ENCODE data around the gene AP1AR. TPM values are rescaled to one million over a fixed set of nuclear protein-coding genes. Genes with fewer than 3 reads are reported as not detected.

Gene AP1AR
- total RNA-seq, 2 donors from 2014 or later, result 15.3 to 24.3 TPM

DNA sequence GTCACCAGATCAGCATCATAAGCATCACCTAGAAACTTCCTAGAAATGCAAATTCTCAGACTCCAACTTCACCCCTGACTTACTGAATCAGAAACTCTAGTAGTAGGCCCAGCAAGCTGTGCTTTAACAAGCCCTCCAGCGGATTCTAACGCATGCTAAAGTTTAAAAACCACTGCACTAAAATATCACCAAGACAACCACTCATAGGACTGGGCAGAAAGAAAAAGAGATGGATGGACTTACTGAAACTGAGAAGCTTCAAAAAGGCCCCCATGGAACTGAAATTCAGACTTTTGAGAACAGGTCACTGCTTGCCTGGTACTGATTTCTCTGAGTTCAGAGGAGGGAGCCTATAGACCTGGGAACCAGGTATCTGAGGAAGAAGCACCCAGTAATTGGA lies 46.3 kb upstream of the AP1AR start:
- H3K4me3 ChIP-seq, result no peak overlapping the region
- no peaks in the 10 kb centered on the region for H3K27me3 ChIP-seq (replicated peaks; ENCODE audit: insufficient read depth)
- intact Hi-C loops (cut with DNase I), result no loop called here
- 94% methylated on average over 2 of the region's 2 CpGs for WGBS
- no peaks in the 10 kb centered on the region for H3K9me3 ChIP-seq
- H3K27ac ChIP-seq, result no peak overlapping the region
- no peak for TF ChIP-seq POLR2AphosphoS5 (IDR thresholded peaks at IDR 0.05)
- TF ChIP-seq, protein P1, sequence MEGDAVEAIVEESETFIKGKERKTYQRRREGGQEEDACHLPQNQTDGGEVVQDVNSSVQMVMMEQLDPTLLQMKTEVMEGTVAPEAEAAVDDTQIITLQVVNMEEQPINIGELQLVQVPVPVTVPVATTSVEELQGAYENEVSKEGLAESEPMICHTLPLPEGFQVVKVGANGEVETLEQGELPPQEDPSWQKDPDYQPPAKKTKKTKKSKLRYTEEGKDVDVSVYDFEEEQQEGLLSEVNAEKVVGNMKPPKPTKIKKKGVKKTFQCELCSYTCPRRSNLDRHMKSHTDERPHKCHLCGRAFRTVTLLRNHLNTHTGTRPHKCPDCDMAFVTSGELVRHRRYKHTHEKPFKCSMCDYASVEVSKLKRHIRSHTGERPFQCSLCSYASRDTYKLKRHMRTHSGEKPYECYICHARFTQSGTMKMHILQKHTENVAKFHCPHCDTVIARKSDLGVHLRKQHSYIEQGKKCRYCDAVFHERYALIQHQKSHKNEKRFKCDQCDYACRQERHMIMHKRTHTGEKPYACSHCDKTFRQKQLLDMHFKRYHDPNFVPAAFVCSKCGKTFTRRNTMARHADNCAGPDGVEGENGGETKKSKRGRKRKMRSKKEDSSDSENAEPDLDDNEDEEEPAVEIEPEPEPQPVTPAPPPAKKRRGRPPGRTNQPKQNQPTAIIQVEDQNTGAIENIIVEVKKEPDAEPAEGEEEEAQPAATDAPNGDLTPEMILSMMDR (IDR thresholded peaks at IDR 0.05), result no peak
- no peak for TF ChIP-seq POLR2A (IDR thresholded peaks at IDR 0.05)
- no peaks in the 10 kb centered on the region for H3K36me3 ChIP-seq
- H3K4me1 ChIP-seq (replicated peaks), result no peaks in the 10 kb centered on the region
- no peak for DNase-seq (ENCODE audit: low spot score)

DNA sequence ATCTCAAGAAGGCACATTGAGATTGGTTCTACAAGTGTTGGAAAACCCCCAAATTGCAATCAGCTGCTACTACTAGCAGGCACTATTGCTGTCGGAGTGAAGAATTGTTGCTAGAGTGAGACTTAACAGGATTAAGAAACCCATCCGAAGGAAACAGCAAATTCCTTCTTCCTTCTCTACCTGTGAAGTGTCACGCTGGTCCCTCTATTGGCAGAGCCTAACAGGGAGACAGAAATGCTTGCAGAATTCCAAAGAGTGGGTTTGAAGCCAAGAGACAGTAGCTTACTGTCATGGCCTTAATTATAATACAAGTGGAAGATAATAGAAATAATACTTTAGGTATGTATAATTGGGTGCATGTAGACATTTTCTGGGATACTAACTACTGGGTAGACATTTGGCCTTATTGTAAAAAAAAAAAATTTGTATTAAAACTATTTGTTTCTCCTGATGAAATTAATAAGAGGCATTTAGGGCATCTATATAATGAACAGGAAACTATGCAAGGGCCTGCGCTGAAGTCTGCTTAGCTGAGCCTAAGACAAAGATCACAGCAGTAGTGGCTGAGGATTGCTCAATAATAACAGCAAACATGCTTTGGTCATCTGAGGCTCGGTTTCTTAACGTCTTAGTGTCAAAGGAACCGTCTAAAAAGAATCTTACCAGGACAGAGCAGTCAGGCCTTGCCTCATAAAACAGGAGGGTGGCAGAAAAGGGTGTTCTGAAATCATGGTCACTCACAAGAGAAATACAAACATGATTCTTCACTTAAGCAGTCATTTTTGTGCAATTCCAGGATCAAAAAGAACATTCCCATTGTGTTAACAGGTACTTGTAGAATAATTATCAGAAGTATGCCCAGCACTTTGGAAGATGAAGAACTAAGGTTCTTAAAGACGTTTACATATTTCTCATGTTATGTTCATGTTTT lies 45.6 kb upstream of the AP1AR start:
- Histone ChIP-seq H3K4me3 (no peak overlapping the region), H3K36me3 (no peaks in the 10 kb centered on the region), H3K27me3 (replicated peaks; ENCODE audit: insufficient read depth) (no peaks in the 10 kb centered on the region), H3K27ac (no peak overlapping the region), H3K4me1 (replicated peaks) (no peaks in the 10 kb centered on the region), H3K9me3 (no peaks in the 10 kb centered on the region)
- DNase-seq (ENCODE audit: low spot score), result no peak
- 72% methylated on average over 8 of the region's 8 CpGs for WGBS
- TF ChIP-seq POLR2AphosphoS5 (IDR thresholded peaks at IDR 0.05), result no peak
- TF ChIP-seq, protein P1 (IDR thresholded peaks at IDR 0.05), result no peak
- TF ChIP-seq POLR2A (IDR thresholded peaks at IDR 0.05), result no peak
- intact Hi-C loops (cut with DNase I), result no loop called here

DNA sequence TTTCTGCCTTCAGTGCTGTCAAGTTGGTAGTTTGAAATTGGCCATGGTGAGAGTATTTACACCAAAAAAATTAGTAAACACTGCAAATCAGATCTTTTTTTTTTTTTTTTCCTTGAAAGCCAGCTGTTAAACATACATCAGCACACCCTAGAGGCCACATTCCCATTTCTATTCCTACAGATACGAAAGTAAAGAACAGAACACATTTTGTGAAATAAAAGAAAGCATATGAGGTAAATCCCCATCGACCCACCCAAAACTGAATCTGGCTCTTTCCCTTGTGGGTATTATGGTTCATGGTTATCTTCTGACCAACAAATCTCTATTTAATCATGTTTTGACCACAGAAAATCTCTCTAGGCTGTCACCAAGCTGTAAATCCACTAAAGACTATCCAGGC lies 41.8 kb upstream of the AP1AR start:
- H3K27me3 ChIP-seq (replicated peaks; ENCODE audit: insufficient read depth), result no peaks in the 10 kb centered on the region
- H3K27ac ChIP-seq, result no peak overlapping the region
- no peaks in the 10 kb centered on the region for H3K4me1 ChIP-seq (replicated peaks)
- H3K4me3 ChIP-seq, result no peak overlapping the region
- H3K36me3 ChIP-seq, result no peaks in the 10 kb centered on the region
- no peak for DNase-seq (ENCODE audit: low spot score)
- 60% methylated on average over 2 of the region's 2 CpGs for WGBS
- intact Hi-C loops (cut with DNase I), result no loop called here
- no peaks in the 10 kb centered on the region for H3K9me3 ChIP-seq
- TF ChIP-seq POLR2A (IDR thresholded peaks at IDR 0.05), result no peak
- no peak for TF ChIP-seq POLR2AphosphoS5 (IDR thresholded peaks at IDR 0.05)
- TF ChIP-seq, protein P1 (IDR thresholded peaks at IDR 0.05), result no peak

DNA sequence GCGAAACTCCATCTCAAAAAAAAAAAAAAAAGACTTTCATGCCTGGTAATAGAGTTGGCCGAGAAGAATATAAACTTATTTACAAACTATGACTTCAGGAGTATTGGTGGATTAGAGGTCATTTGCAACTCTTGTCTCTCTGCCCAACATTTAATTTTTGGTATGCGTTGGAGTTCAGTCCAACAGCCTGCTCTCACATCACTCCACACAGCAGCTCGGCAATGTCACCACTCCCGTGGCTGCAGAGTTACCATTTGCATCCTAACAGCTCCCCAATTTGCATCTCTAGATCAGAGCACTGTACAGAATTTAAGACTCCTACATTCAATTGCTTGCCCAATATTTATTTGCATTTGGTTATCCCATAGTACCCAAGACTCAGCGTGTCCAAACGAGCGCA lies 40.9 kb upstream of the AP1AR start:
- Histone ChIP-seq H3K27ac (no peak overlapping the region), H3K9me3 (no peaks in the 10 kb centered on the region), H3K27me3 (replicated peaks; ENCODE audit: insufficient read depth) (no peaks in the 10 kb centered on the region), H3K36me3 (no peaks in the 10 kb centered on the region), H3K4me3 (no peak overlapping the region), H3K4me1 (replicated peaks) (no peaks in the 10 kb centered on the region)
- TF ChIP-seq POLR2A (IDR thresholded peaks at IDR 0.05), result no peak
- no peak for TF ChIP-seq POLR2AphosphoS5 (IDR thresholded peaks at IDR 0.05)
- TF ChIP-seq, protein P1 (IDR thresholded peaks at IDR 0.05), result no peak
- intact Hi-C loops (cut with DNase I), result no loop called here
- 88% methylated on average over 8 of the region's 8 CpGs for whole genome bisulfite sequencing
- DNase-seq (ENCODE audit: low spot score), result no peak

DNA sequence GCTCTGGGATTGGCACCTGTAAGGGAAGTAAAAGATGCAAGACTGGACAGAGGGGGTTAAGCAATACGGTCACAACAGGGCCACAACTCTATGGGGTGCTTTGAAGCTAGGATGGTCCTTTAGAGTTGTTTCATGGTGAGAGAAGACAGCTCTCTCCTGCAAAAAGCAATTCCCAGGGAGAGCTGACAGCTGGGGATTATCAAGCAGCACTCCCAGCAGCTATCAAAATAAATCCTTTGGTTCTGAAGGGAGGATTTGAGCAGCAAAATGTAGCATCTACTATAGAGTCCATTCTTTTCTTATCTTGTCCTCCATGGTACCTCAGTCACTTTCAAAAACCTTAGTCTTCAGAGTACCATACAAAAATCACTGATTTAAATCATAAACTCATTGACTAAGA lies 35.1 kb upstream of the AP1AR start:
- no peaks in the 10 kb centered on the region for H3K27me3 ChIP-seq (replicated peaks; ENCODE audit: insufficient read depth)
- H3K9me3 ChIP-seq, result no peaks in the 10 kb centered on the region
- no peak for DNase-seq (ENCODE audit: low spot score)
- H3K27ac ChIP-seq, result no peak overlapping the region
- TF ChIP-seq, protein P1 (IDR thresholded peaks at IDR 0.05), result no peak
- TF ChIP-seq POLR2AphosphoS5 (IDR thresholded peaks at IDR 0.05) (no peak), POLR2A (IDR thresholded peaks at IDR 0.05) (no peak)
- intact Hi-C loops (cut with DNase I), result no loop called here
- no peak overlapping the region for H3K4me3 ChIP-seq
- 65% methylated on average over 1 of the region's 1 CpG for WGBS
- H3K36me3 ChIP-seq, result no peaks in the 10 kb centered on the region
- H3K4me1 ChIP-seq (replicated peaks), result no peaks in the 10 kb centered on the region
